IPS-18c (cell line): ENCODE data around the gene E2F4.

Experiments used
- H3K4me3 ChIP-seq: 2 replicates; pipeline ENCODE4 v1.7.0; 2013; ENCODE audit warnings: low read depth, mild to moderate bottlenecking, low read length, moderate library complexity; ENCODE audit not compliant: insufficient read depth
- H3K9me3 ChIP-seq: one replicate; pipeline ENCODE4 v1.6.1; 2013; ENCODE audit warnings: mild to moderate bottlenecking, low read length, moderate library complexity; ENCODE audit not compliant: control insufficient read depth, insufficient read depth

The E2F4 gene

GRCh38 chr16:67191995-67192681 is at the start of gene E2F4:
E2F4 (plus strand) TSS chr16:67192155; CDS start chr16:67192228, 73 bp downstream.
- peak within 1 kb of the TSS; percentile 88 for H3K4me3 ChIP-seq
- H3K9me3 ChIP-seq, result no peaks in the 10 kb centered on the region

GRCh38 chr16:67142342-67142741 is 49.6 kb upstream of the E2F4 start:
- no peaks in the 10 kb centered on the region for H3K9me3 ChIP-seq
- no peak overlapping the region for H3K4me3 ChIP-seq

- Histone ChIP-seq H3K9me3 (peaks cover 2% of the 10 kb centered on the region), H3K4me3 (no peak overlapping the region)
Measured at GRCh38 chr16:67144943-67145342, 47.0 kb upstream of the E2F4 start.

- Histone ChIP-seq H3K4me3 (no peak overlapping the region), H3K9me3 (peaks cover 2% of the 10 kb centered on the region)
Measured at GRCh38 chr16:67145746-67146145, 46.2 kb upstream of the E2F4 start.

- H3K9me3 ChIP-seq, result peaks cover 2% of the 10 kb centered on the region
- H3K4me3 ChIP-seq, result no peak overlapping the region
Measured at GRCh38 chr16:67146523-67147357, 45.2 kb upstream of the E2F4 start.

- no peak overlapping the region for H3K4me3 ChIP-seq
- H3K9me3 ChIP-seq, result peaks cover 2% of the 10 kb centered on the region
Measured at GRCh38 chr16:67147437-67148140, 44.4 kb upstream of the E2F4 start.

GRCh38 chr16:67148221-67148620 is 43.7 kb upstream of the E2F4 start:
- Histone ChIP-seq H3K4me3 (no peak overlapping the region), H3K9me3 (peaks cover 2% of the 10 kb centered on the region)

- Histone ChIP-seq H3K9me3 (peaks cover 2% of the 10 kb centered on the region), H3K4me3 (no peak overlapping the region)
Measured at GRCh38 chr16:67148656-67149275, 43.2 kb upstream of the E2F4 start.

- Histone ChIP-seq H3K9me3 (peaks cover 2% of the 10 kb centered on the region), H3K4me3 (peak overlapping the region; percentile 68)
Measured at GRCh38 chr16:67149276-67150046, 42.5 kb upstream of the E2F4 start.

- peaks cover 2% of the 10 kb centered on the region for H3K9me3 ChIP-seq
- H3K4me3 ChIP-seq, result peak overlapping the region; percentile 68
Measured at GRCh38 chr16:67150047-67150832, 41.7 kb upstream of the E2F4 start.

GRCh38 chr16:67150833-67151396 is 41.0 kb upstream of the E2F4 start, which contains the start of gene B3GNT9:
B3GNT9 (minus strand) TSS chr16:67150998; CDS start chr16:67150485, 513 bp downstream.
- Histone ChIP-seq H3K4me3 (peak within 1 kb of the TSS; percentile 68), H3K9me3 (peaks cover 2% of the 10 kb centered on the region)

- H3K4me3 ChIP-seq, result peak overlapping the region; percentile 68
- peaks cover 2% of the 10 kb centered on the region for H3K9me3 ChIP-seq
Measured at GRCh38 chr16:67151431-67152097, 40.4 kb upstream of the E2F4 start.

GRCh38 chr16:67154578-67155294 is 37.2 kb upstream of the E2F4 start:
- Histone ChIP-seq H3K9me3 (no peaks in the 10 kb centered on the region), H3K4me3 (peak overlapping the region; percentile 44)

- peak overlapping the region; percentile 44 for H3K4me3 ChIP-seq
- H3K9me3 ChIP-seq, result no peaks in the 10 kb centered on the region
Measured at GRCh38 chr16:67155295-67156142, 36.4 kb upstream of the E2F4 start.
